Measurements from ENCODE around the gene FNDC8. TPM values are rescaled to one million over a fixed set of nuclear protein-coding genes. Genes with fewer than 3 reads are reported as not detected.
"Not testable (repeated sequence)": the region's sequence is repeated elsewhere in the genome, so short reads cannot be mapped to it uniquely, and the experiment has no call there.

FNDC8 gene
- total RNA-seq, 1 donor from 2014 or later, result not detected

DNA sequence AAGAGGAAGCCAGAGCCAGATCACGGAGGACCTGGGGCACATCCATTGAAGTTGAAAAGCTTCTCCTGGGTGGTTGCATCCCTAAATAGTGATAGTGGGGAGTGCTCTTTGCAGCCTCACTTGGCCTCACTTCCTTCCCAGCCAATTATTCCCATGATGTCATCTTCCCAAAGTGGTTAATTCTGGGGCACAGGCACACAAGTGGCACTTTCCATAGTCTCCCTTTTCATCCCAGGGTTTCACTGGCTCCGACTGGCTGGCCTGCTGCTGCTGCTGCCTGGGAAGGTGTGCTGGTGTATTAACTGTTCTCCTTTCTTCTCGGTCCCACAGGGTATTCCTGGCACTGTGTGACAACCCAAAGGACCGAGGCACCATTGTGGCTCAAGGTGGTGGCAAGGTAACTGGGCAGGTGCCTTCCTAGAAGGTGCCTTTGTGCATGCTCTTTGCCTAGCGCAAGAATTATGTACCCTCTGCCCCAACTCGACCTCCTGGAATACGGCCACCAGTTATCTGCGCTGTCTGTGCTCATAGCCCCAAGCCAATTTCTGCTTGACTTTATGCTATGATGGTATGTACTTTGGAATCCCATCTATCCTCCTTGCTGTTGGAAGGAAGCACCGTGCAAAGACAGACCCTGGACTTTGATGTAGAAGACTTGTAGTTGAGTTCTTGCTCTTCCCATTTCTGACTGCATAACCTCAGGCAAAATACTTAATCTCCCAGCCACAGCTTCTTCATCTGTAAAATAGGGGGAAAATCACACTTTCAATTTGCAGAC is 54.4 kb downstream of the FNDC8 start:
- no peak overlapping the region for H3K27ac ChIP-seq
- DNase-seq (ENCODE audit: extremely low spot score in 2 of 2), result no peak
- no peaks in the 10 kb centered on the region for H3K27me3 ChIP-seq
- TF ChIP-seq, protein P1, sequence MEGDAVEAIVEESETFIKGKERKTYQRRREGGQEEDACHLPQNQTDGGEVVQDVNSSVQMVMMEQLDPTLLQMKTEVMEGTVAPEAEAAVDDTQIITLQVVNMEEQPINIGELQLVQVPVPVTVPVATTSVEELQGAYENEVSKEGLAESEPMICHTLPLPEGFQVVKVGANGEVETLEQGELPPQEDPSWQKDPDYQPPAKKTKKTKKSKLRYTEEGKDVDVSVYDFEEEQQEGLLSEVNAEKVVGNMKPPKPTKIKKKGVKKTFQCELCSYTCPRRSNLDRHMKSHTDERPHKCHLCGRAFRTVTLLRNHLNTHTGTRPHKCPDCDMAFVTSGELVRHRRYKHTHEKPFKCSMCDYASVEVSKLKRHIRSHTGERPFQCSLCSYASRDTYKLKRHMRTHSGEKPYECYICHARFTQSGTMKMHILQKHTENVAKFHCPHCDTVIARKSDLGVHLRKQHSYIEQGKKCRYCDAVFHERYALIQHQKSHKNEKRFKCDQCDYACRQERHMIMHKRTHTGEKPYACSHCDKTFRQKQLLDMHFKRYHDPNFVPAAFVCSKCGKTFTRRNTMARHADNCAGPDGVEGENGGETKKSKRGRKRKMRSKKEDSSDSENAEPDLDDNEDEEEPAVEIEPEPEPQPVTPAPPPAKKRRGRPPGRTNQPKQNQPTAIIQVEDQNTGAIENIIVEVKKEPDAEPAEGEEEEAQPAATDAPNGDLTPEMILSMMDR (IDR thresholded peaks at IDR 0.05), result no peak
- TF ChIP-seq POLR2AphosphoS5 (IDR thresholded peaks at IDR 0.05; ENCODE audit: insufficient read depth in 1 of 2, low read depth in 1 of 2) (no peak), POLR2A (IDR thresholded peaks at IDR 0.05) (no peak)
- H3K9me3 ChIP-seq, result no peaks in the 10 kb centered on the region
- no peak overlapping the region for H3K4me3 ChIP-seq
- intact Hi-C loops (cut with DNase I), result loop anchor here (10.0 kb wide), 1 partner anchor 359 kb away; the partner anchor contains the start of gene SLFN12L
- H3K4me1 ChIP-seq, result peaks cover 7% of the 10 kb centered on the region
- H3K36me3 ChIP-seq, result no peaks in the 10 kb centered on the region

DNA sequence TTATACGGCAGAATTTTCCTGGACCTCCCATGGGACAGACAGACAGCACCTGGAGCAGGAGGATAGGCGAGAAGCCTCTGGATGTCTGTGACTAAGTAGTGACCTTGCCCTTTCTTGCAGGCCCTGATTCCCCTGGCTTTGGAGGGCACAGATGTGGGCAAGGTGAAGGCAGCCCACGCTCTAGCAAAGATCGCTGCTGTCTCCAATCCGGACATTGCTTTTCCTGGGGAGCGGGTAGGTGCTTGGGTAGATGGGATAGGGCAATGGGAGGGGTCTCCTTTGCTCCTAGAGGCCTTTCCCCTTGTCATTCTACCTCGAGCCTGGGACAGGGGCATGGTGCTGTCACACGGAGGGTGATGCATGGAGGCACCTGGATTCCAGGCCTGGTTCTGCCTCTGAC is 55.5 kb downstream of the FNDC8 start:
- Histone ChIP-seq H3K9me3 (no peaks in the 10 kb centered on the region), H3K27ac (no peak overlapping the region), H3K36me3 (no peaks in the 10 kb centered on the region), H3K4me3 (no peak overlapping the region), H3K27me3 (no peaks in the 10 kb centered on the region), H3K4me1 (peaks cover 1% of the 10 kb centered on the region)
- TF ChIP-seq, protein P1 (IDR thresholded peaks at IDR 0.05), result no peak
- TF ChIP-seq POLR2AphosphoS5 (IDR thresholded peaks at IDR 0.05; ENCODE audit: insufficient read depth in 1 of 2, low read depth in 1 of 2), result no peak
- no peak for TF ChIP-seq POLR2A (IDR thresholded peaks at IDR 0.05)
- intact Hi-C loops (cut with DNase I), result loop anchor here (10.0 kb wide), 1 partner anchor 358 kb away; the partner anchor contains the start of gene SLFN12L
- DNase-seq (ENCODE audit: extremely low spot score in 2 of 2), result no peak

DNA sequence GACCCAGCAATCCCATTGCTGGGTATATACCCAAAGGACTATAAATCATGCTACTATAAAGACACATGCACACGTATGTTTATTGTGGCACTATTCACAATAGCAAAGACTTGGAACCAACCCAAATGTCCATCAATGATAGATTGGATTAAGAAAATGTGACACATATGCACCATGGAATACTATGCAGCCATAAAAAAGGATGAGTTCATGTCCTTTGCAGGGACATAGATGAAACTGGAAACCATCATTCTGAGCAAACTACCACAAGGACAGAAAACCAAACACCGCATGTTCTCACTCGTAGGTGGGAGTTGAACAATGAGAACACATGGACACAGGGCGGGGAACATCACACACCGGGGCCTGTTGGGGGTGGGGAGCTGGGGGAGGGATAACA is 58.0 kb downstream of the FNDC8 start:
- intact Hi-C loops (cut with DNase I), result loop anchor here (10.0 kb wide), 1 partner anchor 355 kb away; the partner anchor contains the start of gene SLFN12L
- DNase-seq (ENCODE audit: extremely low spot score in 2 of 2); H3K36me3 ChIP-seq; H3K9me3 ChIP-seq; H3K27ac ChIP-seq; H3K4me1 ChIP-seq; H3K4me3 ChIP-seq; H3K27me3 ChIP-seq: not testable (repeated sequence)

Small RNA genes lying within 50 kb of the gene (small RNA-seq; reads per million reads assigned to genes)
- gene AC004223.1 (not detected), gene RNU6-840P (not detected)

Other genes starting within 250 kb of the FNDC8 start
- gene CCT6B, start 160.2 kb upstream of the FNDC8 start, total RNA-seq, result 1.7 TPM
- 7.6 TPM for gene ZNF830, start 160.1 kb upstream of the FNDC8 start, total RNA-seq
- 30.0 TPM for gene LIG3, start 141.1 kb upstream of the FNDC8 start, total RNA-seq
- gene RFFL, start 57.9 kb upstream of the FNDC8 start, total RNA-seq, result 25.3 TPM
- gene RAD51D, start 1.8 kb upstream of the FNDC8 start, total RNA-seq, result 5.2 TPM
- gene NLE1, start 20.7 kb downstream of the FNDC8 start, total RNA-seq, result 25.8 TPM
- gene UNC45B, start 26.2 kb downstream of the FNDC8 start, total RNA-seq, result not detected
- not detected for gene SLC35G3, start 72.8 kb downstream of the FNDC8 start, total RNA-seq
- gene SLFN5, start 121.5 kb downstream of the FNDC8 start, total RNA-seq, result 27.7 TPM

Data from vagina (tissue), 2 donors.